ENCODE results near the gene SH3D21.
A peak's percentile ranks its signal among the peaks of the same experiment; 100 is the strongest.

Gene SH3D21

DNA sequence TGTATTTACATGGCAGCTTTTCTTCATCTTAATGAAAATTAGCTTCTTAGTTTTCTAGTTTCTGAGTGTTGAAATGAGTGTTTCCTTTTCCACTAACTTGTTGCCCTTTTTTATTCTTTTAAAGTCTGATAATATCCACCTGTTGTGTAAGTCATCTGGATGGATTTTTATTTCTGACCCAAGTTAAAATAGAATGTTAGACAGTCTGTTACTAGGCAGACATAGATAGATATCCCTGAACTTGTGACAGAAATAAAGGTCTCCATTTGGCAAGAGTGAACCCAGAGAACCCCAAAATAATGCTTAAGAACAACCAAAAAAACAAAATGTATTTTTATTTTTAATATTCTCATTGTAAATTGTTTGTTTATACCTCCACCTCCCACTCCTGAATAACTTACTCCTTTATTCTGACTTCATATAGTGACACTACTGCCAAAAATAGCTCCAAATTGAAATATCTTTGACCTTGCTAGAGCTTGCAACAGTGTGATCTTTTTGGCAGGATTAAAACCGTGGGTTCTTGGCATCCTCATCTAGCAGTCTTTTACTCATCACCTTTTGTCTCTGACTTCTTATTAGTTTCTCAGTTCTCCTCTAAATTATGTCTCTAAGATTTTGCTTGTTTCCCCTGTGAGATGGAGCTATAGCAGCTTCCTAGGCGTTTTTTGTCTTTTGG is 26.9 kb upstream of the SH3D21 start:
- H3K9me3 ChIP-seq (ENCODE audit: control insufficient read depth, insufficient read depth, low read depth, low read length) = no peaks in the 10 kb centered on the region
- H3K36me3 ChIP-seq (ENCODE audit: control insufficient read depth in 2 of 2, insufficient read depth in 1 of 2, low read length in 2 of 2) = peaks cover 0 to 28% of the 10 kb centered on the region in 2 experiments; a peak in 2 of 3 replicates
- peaks cover 3% of the 10 kb centered on the region; the same call in 1 of the 2 replicates for H3K4me1 ChIP-seq (ENCODE audit: control insufficient read depth, insufficient read depth, low read length)
- H3K4me3 ChIP-seq (ENCODE audit: low read depth, low read length) = no peak overlapping the region
- ChIA-PET CTCF (interaction anchor here (0.6 to 1.5 kb wide), 4 partner anchors 9 to 184 kb away, joined by 3 to 8 read pairs (median 5); partner anchors contain the start of gene TRAPPC3), POLR2A (interaction anchor here (0.7 kb wide), 1 partner anchor 89 kb away, joined by 3 read pairs; no protein-coding TSS in a partner anchor)
- H3K27ac ChIP-seq (ENCODE audit: extremely low read depth, low read depth, low read length) = no peak overlapping the region
- TF ChIP-seq BCL11A (tag by site-specific recombination; IDR thresholded peaks at IDR 0.05; ENCODE audit: low read depth) (no peak), ZNF239 (tag by site-specific recombination; IDR thresholded peaks at IDR 0.05) (no peak), ZFP3 (tag by site-specific recombination; IDR thresholded peaks at IDR 0.05; ENCODE audit: low read depth) (no peak), ZNF677 (tag by site-specific recombination; IDR thresholded peaks at IDR 0.05) (no peak), ZNF146 (tag by site-specific recombination; IDR thresholded peaks at IDR 0.05) (no peak), ZNF585B (tag by site-specific recombination; IDR thresholded peaks at IDR 0.05) (no peak), ZNF658 (tag by site-specific recombination; IDR thresholded peaks at IDR 0.05) (no peak), ZNF558 (tag by site-specific recombination; IDR thresholded peaks at IDR 0.05) (no peak), SCRT2 (tag by site-specific recombination; IDR thresholded peaks at IDR 0.05) (peak; percentile 87), PRDM6 (tag by site-specific recombination; IDR thresholded peaks at IDR 0.05) (peak; percentile 33; the same call in 1 of the 2 replicates), YY1 (tag by site-specific recombination; IDR thresholded peaks at IDR 0.05) (no peak), GLIS1 (tag by site-specific recombination; IDR thresholded peaks at IDR 0.05) (no peak), ZNF2 (tag by site-specific recombination; IDR thresholded peaks at IDR 0.05) (no peak), ZNF48 (tag by site-specific recombination; IDR thresholded peaks at IDR 0.05) (no peak)

DNA sequence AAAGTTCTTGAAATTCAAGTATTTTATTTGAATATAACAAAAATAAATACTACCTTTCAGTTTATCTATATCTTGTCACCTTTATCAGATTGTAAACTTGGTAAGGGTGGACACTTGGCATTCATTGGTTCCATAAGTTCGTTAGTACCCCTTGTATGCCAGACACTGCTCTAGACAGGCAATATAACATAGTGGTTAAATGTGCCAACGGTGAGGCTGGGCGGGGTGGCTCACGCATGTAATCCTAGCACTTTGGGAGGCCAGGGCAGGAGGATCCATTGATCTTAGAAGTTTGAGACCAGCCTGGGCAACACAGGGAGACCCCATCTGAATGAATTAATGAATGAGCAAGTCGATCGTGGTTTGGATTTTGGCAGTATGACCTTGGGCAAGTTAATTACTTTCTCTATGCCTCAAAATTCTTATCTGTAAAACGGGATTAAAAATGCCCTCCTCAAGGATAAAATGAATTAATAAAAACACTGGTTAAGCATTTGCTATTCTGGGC is 26.3 kb upstream of the SH3D21 start:
- CTCF ChIA-PET = interaction anchor here (0.7 to 1.5 kb wide), 5 partner anchors 9 to 130 kb away, joined by 3 to 8 read pairs (median 4); partner anchors contain the start of gene TRAPPC3
- no peak overlapping the region for H3K27ac ChIP-seq (ENCODE audit: extremely low read depth, low read depth, low read length)

DNA sequence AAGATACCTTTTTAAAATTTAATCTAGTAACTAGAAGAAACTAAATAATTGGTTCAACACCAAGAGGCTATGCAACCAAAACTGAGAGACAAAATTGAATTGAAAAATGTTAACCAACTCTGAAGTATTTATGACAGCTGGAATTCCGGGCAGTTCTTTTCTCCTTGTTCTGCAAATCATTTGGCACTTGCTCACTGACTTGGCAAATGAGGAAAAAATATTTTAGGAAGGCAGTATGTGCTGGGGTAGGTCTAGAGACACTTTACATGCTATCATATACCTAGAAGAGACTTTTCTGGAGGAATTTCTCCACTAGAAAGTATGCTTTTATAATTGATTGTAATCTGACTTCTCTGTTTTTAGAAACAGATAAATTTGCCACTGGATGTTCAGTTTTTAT is 22.1 kb upstream of the SH3D21 start:
- Histone ChIP-seq H3K4me1 (ENCODE audit: control insufficient read depth, insufficient read depth, low read length) (peaks cover 3% of the 10 kb centered on the region; the same call in 1 of the 2 replicates), H3K4me3 (ENCODE audit: low read depth, low read length) (no peak overlapping the region), H3K9me3 (ENCODE audit: control insufficient read depth, insufficient read depth, low read depth, low read length) (no peaks in the 10 kb centered on the region), H3K27ac (ENCODE audit: extremely low read depth, low read depth, low read length) (peak overlapping the region; percentile 6; the same call in 1 of the 2 replicates), H3K36me3 (ENCODE audit: control insufficient read depth in 2 of 2, insufficient read depth in 1 of 2, low read length in 2 of 2) (peaks cover 14 to 65% of the 10 kb centered on the region in 2 experiments)
- CTCF ChIA-PET = interaction anchor here (0.6 to 3.0 kb wide), 4 partner anchors 9 to 134 kb away, joined by 3 to 21 read pairs (median 11); partner anchors contain the start of gene TRAPPC3
- POLR2A ChIA-PET = no interaction called here
- no peak for TF ChIP-seq ZNF24 (tag by site-specific recombination; IDR thresholded peaks at IDR 0.05)
- no peak for TF ChIP-seq EGR2 (tag by site-specific recombination; IDR thresholded peaks at IDR 0.05; ENCODE audit: low read depth)
- no peak for TF ChIP-seq ZNF596 (tag by site-specific recombination; IDR thresholded peaks at IDR 0.05)
- no peak for TF ChIP-seq ZIC2 (tag by site-specific recombination; IDR thresholded peaks at IDR 0.05)
- TF ChIP-seq ZNF157 (tag by site-specific recombination; IDR thresholded peaks at IDR 0.05) = no peak
- TF ChIP-seq ZNF169 (tag by site-specific recombination; IDR thresholded peaks at IDR 0.05) = no peak
- TF ChIP-seq ZNF621 (tag by site-specific recombination; IDR thresholded peaks at IDR 0.05) = no peak
- TF ChIP-seq, protein P1, sequence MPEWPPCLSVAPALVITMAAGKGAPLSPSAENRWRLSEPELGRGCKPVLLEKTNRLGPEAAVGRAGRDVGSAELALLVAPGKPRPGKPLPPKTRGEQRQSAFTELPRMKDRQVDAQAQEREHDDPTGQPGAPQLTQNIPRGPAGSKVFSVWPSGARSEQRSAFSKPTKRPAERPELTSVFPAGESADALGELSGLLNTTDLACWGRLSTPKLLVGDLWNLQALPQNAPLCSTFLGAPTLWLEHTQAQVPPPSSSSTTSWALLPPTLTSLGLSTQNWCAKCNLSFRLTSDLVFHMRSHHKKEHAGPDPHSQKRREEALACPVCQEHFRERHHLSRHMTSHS (tag by site-specific recombination; IDR thresholded peaks at IDR 0.05) = no peak
- TF ChIP-seq ZNF776 (tag by site-specific recombination; IDR thresholded peaks at IDR 0.05; ENCODE audit: borderline replicate concordance) = no peak
- TF ChIP-seq GLI4 (tag by site-specific recombination; IDR thresholded peaks at IDR 0.05) = no peak
- no peak for TF ChIP-seq REST (tag by site-specific recombination; IDR thresholded peaks at IDR 0.05)

More for the DNA sequence above, 26.3 kb upstream of the SH3D21 start:
- H3K4me3 ChIP-seq (ENCODE audit: low read depth, low read length) = no peak overlapping the region
- POLR2A ChIA-PET = interaction anchor here (0.7 kb wide), 1 partner anchor 90 kb away, joined by 3 read pairs; no protein-coding TSS in a partner anchor
- H3K4me1 ChIP-seq (ENCODE audit: control insufficient read depth, insufficient read depth, low read length) = peaks cover 3% of the 10 kb centered on the region; the same call in 1 of the 2 replicates
- H3K9me3 ChIP-seq (ENCODE audit: control insufficient read depth, insufficient read depth, low read depth, low read length) = no peaks in the 10 kb centered on the region
- peaks cover 0 to 29% of the 10 kb centered on the region in 2 experiments; a peak in 2 of 3 replicates for H3K36me3 ChIP-seq (ENCODE audit: control insufficient read depth in 2 of 2, insufficient read depth in 1 of 2, low read length in 2 of 2)
- peak; percentile 55; the same call in 1 of the 2 replicates for TF ChIP-seq ZNF121 (tag by site-specific recombination; IDR thresholded peaks at IDR 0.05)
- TF ChIP-seq SP7 (tag by site-specific recombination; IDR thresholded peaks at IDR 0.05) = no peak

Data from HEK293 (cell line).